Stimulated activated CD4-positive, alpha-beta T cell treated with anti-CD3 and anti-CD28 coated beads, Interleukin-2, amount 100 ng/mL, for 48 hours (primary cell): ENCODE results near the gene IPO11.
"Not testable (repeated sequence)": the region's sequence is repeated elsewhere in the genome, so short reads cannot be mapped to it uniquely, and the experiment has no call there.

ENCODE experiments used
- DNase-seq, 2 donors: peaks; one replicate each; pipeline ENCODE4 v3.0.0-alpha.2; 2020

IPO11 gene

DNA sequence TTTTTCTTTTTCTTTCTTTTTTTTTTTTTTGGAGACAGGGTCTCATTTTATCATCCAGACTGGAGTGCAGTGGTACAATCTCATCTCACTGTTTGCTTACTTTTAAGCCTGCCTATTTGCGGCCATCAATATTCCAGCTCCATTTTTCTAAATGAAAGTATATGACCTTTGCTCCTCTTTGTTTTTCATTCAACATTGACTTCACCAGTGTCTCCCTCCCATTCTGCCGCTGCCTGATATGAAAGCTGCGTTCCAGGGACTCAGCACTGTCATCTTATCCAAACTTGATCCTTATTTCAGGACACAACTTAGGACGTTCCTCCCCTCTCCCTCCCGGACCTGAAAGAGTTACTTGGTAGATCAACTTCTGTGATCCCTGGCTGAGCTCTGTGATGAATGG, 239.7 kb downstream of the IPO11 start:
- DNase-seq, result no peak

DNA sequence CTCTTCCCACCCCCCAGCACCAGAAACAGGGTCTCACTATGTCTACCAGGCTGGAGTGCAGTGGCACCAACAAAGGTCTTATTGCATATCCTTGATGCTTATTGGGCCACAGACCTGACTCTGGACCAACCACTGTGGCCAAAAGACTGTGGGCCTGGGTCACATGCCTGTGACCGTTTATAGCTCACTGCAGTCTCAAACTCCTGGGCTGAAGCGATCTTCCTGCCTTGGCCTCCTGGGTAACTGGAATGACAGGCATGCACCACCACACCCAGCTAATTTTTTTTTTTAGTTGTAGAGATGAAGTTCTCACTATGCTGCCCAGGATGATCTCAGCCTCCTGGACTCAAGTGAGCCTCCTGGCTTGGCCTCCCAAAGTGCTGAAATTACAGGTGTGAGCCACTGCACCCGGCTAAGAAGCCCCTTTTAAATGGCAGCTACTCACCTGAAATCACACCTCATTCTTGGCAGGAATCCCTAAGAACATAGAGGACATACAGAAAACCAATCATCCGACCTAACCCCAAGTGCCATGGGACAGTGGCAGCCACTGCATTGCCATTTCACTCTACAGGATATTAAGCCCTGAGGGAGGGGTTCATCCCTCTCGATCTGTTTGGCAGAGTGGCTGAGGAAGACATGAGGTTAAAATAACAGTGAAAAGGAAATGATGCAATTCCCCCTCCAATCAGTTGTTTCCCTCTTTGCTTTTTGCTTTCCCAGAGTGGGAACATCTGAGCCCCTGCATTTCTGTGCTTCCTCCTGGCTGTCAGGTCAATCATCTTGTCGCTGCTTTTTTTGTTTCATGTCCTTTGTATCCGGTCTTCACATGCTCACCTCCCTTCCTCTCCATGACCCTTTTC, 240.7 kb downstream of the IPO11 start:
- DNase-seq, result no peak

DNA sequence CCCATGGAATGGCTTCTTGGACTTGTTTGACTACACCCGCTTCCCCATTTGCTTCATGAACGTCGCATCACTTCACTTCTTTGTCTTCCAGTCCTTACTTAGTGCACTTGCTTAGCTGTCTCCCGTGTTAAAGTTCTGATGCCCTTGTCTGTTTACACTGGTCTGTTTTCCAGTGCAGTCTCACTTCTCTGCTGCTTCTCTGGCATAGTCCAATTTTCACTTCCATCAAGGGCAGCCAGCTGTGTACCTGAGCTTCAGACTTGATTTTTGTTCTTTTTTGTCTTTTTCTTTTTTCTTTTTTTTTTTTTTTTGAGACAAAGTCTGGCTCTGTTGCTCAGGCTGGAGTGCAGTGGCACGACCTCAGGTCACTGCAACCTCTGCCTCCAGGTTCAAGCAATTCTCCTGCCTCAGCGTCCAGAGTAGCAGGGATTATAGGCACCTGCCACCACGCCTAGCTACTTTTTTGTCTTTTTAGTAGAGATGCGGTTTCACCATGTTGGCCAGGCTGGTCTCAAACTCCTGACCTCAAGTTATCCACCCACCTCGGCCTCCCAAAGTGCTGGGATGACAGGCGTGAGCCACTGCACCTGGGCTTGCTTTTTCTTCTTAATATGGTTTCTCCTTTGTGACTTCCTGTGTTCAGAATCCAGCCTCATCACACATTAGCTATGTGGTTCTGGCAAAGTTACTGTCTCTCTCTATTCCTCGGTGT, 241.5 kb downstream of the IPO11 start:
- DNase-seq, result no peak

DNA sequence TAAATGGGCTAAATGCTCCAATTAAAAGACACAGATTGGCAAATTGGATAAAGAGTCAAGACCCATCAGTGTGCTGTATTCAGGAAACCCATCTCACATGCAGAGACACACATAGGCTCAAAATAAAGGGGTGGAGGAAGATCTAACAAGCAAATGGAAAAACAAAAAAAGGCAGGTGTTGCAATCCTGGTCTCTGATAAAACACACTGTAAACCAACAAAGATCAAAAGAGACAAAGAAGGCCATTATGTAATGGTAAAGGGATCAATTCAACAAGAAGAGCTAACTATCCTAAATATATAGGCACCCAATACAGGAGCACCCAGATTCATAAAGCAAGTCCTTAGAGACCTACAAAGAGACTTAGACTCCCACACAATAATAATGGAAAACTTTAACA, 245.2 kb downstream of the IPO11 start:
- DNase-seq, result not testable (repeated sequence)

DNA sequence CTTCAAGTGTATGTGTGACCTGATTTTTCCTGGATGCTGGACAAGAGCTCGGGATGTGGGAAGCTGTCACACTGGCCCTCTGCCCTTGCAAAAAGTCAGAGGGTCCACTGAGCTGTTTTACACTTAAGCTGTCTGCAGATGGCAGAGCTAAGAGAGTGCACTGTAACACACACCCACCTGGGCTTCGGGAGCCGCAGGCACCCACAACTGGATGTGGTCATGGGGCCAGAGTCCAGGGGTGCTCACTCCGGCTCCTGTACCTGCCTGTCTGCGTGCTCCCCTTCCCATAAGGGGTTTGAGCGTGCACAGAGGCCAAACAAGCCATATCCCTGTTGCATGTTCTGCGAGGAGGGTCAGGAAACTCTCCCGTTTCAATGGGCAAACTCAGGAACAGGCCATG, 248.6 kb downstream of the IPO11 start:
- no peak for DNase-seq

DNA sequence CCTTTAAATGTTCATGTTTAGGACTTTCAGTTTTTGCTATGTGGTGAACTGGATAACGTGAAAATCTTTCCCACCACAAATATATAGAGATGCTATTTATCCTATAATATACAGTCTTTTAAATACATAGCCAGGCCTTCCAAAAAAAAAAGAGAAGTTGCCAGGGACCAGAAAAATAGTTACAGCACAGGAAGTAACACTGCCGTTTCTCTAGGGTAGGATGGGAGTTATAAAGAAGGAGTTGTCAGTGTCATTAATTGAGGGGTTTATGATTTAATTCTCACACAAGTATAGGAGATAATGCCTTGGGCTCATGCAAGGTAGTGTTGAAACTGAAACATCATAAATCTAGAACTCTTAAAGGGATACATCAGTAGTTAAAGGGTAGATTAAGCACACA, 250.0 kb downstream of the IPO11 start:
- no peak for DNase-seq

DNA sequence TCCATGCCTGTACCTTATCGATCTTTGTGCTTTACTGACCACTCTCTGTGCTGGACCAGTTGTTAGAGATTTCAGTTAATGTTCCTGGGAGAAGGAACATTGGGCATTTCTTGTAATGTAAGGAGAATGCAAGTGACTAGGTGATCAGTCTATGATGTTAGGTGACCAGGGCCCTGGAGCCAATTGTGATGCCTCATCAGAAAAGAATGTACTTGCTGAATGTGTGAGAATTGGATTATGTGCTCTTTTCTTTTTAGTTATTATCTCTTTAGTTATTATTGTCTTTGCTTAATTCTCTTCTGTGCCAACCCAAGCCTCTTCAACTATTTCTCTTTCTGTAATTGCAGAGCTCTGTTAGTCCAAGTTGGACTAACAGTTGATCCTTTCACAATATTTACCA, 258.9 kb downstream of the IPO11 start:
- no peak for DNase-seq

DNA sequence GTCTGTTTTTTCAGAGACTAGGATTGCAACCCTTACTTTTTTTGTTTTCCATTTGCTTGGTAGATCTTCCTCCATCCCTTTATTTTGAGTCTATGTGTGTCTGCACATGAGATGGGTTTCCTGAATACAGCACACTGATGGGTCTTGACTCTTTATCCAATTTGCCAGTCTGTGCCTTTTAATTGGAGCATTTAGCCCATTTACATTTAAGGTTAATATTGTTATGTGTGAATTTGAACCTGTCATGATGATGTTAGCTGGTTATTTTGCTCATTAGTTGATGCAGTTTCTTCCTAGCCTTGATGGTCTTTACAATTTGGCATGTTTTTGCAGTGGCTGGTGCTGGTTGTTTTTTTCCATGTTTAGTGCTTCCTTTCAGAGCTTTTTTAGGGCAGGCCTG, 264.0 kb downstream of the IPO11 start:
- DNase-seq, result not testable (repeated sequence)
